ENCODE measurements around the gene MED13.

GRCh38 chr17:62092784-62093183, 27.7 kb upstream of the MED13 start:
- TF ChIP-seq CTCF (IDR thresholded peaks at IDR 0.05) (no peak), EP300 (IDR thresholded peaks at IDR 0.05) (no peak)
